ENCODE results near the gene FNDC8. TPM values are rescaled to one million over a fixed set of nuclear protein-coding genes. Genes with fewer than 3 reads are reported as not detected.

The FNDC8 gene
- under 1 TPM in 1 of 4 donors, not detected in 3; 0.04 TPM for polyA plus RNA-seq
- long read RNA-seq, donor 1: 0 reads
- long read RNA-seq, donor 2: 0 reads
- long read RNA-seq, donor 3: 0 reads
- long read RNA-seq, donor 4: 0 reads
- long read RNA-seq, donor 5: 0 reads
- long read RNA-seq, donor 6: 0 reads
- long read RNA-seq, donor 7: 0 reads
- long read RNA-seq, donor 8: 0 reads
- long read RNA-seq, donor 9: 0 reads
- long read RNA-seq, donor 10: 0 reads

- DNase-seq (no peak), FAIRE-seq (no peak)
- 93 to 100% (median 97%) methylated on average over 3 of the region's 3 CpGs for WGBS, 3 donors
Observed at GRCh38 chr17:35121315-35121714, at the start of gene FNDC8. TSS of gene FNDC8 (plus strand) at chr17:35121615. CDS start at chr17:35121694, 79 bp downstream.

DNA sequence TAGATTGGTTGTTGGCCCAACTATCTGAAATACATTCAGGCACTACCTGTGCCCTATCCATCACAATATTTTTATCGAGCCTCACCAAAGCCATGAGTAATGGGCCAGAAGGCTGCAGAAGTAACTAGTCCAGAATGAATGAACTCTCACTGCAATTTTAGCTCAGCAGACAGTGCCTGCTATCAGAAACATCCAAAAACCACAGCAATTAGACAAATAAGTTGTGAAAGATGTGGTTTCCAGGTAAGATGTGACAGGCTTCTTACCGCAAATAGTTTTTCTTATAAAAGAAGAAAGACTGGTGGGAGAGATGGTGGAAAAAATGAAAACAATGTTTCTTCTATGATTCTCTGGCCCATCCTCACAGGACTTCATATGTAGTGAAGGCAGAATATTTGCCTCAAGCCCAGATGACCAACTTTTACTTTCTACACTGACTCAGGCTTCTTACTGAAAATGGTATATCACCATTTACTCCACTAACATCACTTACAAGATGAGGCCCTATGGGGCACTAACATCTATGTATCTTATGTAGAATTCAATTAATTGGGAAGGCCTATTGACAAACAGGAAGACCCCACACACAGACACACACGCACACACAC lies 48.1 kb upstream of the FNDC8 start:
- Histone ChIP-seq H3K36me3 (ENCODE audit: control insufficient read depth in 3 of 3, insufficient read depth in 2 of 3, low read depth in 1 of 3, low read length in 3 of 3) (peaks cover 0 to 10% (median 3%) of the 10 kb centered on the region in 3 donors), H3K27ac (ENCODE audit: low read depth in 1 of 3, low read length in 2 of 3) (no peak overlapping the region), H3K4me1 (ENCODE audit: control insufficient read depth in 3 of 3, insufficient read depth in 2 of 3, low read depth in 1 of 3, low read length in 2 of 3) (peaks cover 13 to 28% (median 17%) of the 10 kb centered on the region in 3 donors), H3K9me3 (ENCODE audit: control insufficient read depth in 2 of 2, insufficient read depth in 1 of 2, low read depth in 1 of 2, low read length in 1 of 2) (no peaks in the 10 kb centered on the region), H3K4me3 (ENCODE audit: low read depth in 1 of 3, low read length in 3 of 3) (no peak overlapping the region), H3K27me3 (ENCODE audit: control insufficient read depth in 3 of 3, insufficient read depth in 3 of 3, low read length in 3 of 3) (no peaks in the 10 kb centered on the region)
- no peak for DNase-seq
- no peak for FAIRE-seq
- WGBS, 3 donors: 65 to 87% (median 79%) methylated on average over 3 of the region's 3 CpGs

More at GRCh38 chr17:35121315-35121714, at the start of gene FNDC8:
- Histone ChIP-seq H3K27me3 (ENCODE audit: control insufficient read depth in 3 of 3, insufficient read depth in 3 of 3, low read length in 3 of 3) (no peaks in the 10 kb centered on the region), H3K27ac (ENCODE audit: low read depth in 1 of 3, low read length in 2 of 3) (no peak within 1 kb of the TSS), H3K4me3 (ENCODE audit: low read depth in 1 of 3, low read length in 3 of 3) (no peak within 1 kb of the TSS), H3K9me3 (ENCODE audit: control insufficient read depth in 2 of 2, insufficient read depth in 1 of 2, low read depth in 1 of 2, low read length in 1 of 2) (no peaks in the 10 kb centered on the region), H3K4me1 (ENCODE audit: control insufficient read depth in 3 of 3, insufficient read depth in 2 of 3, low read depth in 1 of 3, low read length in 2 of 3) (peaks cover 0 to 4% (median 3%) of the 10 kb centered on the region in 3 donors), H3K36me3 (ENCODE audit: control insufficient read depth in 3 of 3, insufficient read depth in 2 of 3, low read depth in 1 of 3, low read length in 3 of 3) (peaks cover 0 to 4% (median 0%) of the 10 kb centered on the region in 3 donors)

GRCh38 chr17:35073991-35074627 lies 47.3 kb upstream of the FNDC8 start:
- Histone ChIP-seq H3K4me3 (ENCODE audit: low read depth in 1 of 3, low read length in 3 of 3) (no peak overlapping the region), H3K36me3 (ENCODE audit: control insufficient read depth in 3 of 3, insufficient read depth in 2 of 3, low read depth in 1 of 3, low read length in 3 of 3) (peaks cover 0 to 14% (median 3%) of the 10 kb centered on the region in 3 donors), H3K9me3 (ENCODE audit: control insufficient read depth in 2 of 2, insufficient read depth in 1 of 2, low read depth in 1 of 2, low read length in 1 of 2) (no peaks in the 10 kb centered on the region), H3K27ac (ENCODE audit: low read depth in 1 of 3, low read length in 2 of 3) (peak overlapping the region in 1 of 3 donors; percentile 27), H3K27me3 (ENCODE audit: control insufficient read depth in 3 of 3, insufficient read depth in 3 of 3, low read length in 3 of 3) (no peaks in the 10 kb centered on the region), H3K4me1 (ENCODE audit: control insufficient read depth in 3 of 3, insufficient read depth in 2 of 3, low read depth in 1 of 3, low read length in 2 of 3) (peaks cover 12 to 27% (median 13%) of the 10 kb centered on the region in 3 donors)
- FAIRE-seq (no peak), DNase-seq (no peak)
- WGBS, 3 donors: 16 to 55% (median 26%) methylated on average over 5 of the region's 5 CpGs

GRCh38 chr17:35074711-35075707 lies 46.4 kb upstream of the FNDC8 start:
- no peak overlapping the region for H3K4me3 ChIP-seq (ENCODE audit: low read depth in 1 of 3, low read length in 3 of 3)
- WGBS, 3 donors: 22 to 56% (median 30%) methylated on average over 2 of the region's 2 CpGs
- H3K9me3 ChIP-seq (ENCODE audit: control insufficient read depth in 2 of 2, insufficient read depth in 1 of 2, low read depth in 1 of 2, low read length in 1 of 2): no peaks in the 10 kb centered on the region
- no peak for FAIRE-seq
- peaks cover 0 to 13% (median 2%) of the 10 kb centered on the region in 3 donors for H3K36me3 ChIP-seq (ENCODE audit: control insufficient read depth in 3 of 3, insufficient read depth in 2 of 3, low read depth in 1 of 3, low read length in 3 of 3)
- H3K27ac ChIP-seq (ENCODE audit: low read depth in 1 of 3, low read length in 2 of 3): peak overlapping the region in 1 of 3 donors; percentile 27
- no peaks in the 10 kb centered on the region for H3K27me3 ChIP-seq (ENCODE audit: control insufficient read depth in 3 of 3, insufficient read depth in 3 of 3, low read length in 3 of 3)
- DNase-seq: peak; percentile 57
- peaks cover 11 to 27% (median 12%) of the 10 kb centered on the region in 3 donors for H3K4me1 ChIP-seq (ENCODE audit: control insufficient read depth in 3 of 3, insufficient read depth in 2 of 3, low read depth in 1 of 3, low read length in 2 of 3)

GRCh38 chr17:35076874-35077273 lies 44.5 kb upstream of the FNDC8 start:
- Histone ChIP-seq H3K4me3 (ENCODE audit: low read depth in 1 of 3, low read length in 3 of 3) (no peak overlapping the region), H3K27me3 (ENCODE audit: control insufficient read depth in 3 of 3, insufficient read depth in 3 of 3, low read length in 3 of 3) (no peaks in the 10 kb centered on the region), H3K36me3 (ENCODE audit: control insufficient read depth in 3 of 3, insufficient read depth in 2 of 3, low read depth in 1 of 3, low read length in 3 of 3) (peaks cover 0 to 5% (median 0%) of the 10 kb centered on the region in 3 donors), H3K27ac (ENCODE audit: low read depth in 1 of 3, low read length in 2 of 3) (peak overlapping the region in 1 of 3 donors; percentile 41), H3K9me3 (ENCODE audit: control insufficient read depth in 2 of 2, insufficient read depth in 1 of 2, low read depth in 1 of 2, low read length in 1 of 2) (no peaks in the 10 kb centered on the region), H3K4me1 (ENCODE audit: control insufficient read depth in 3 of 3, insufficient read depth in 2 of 3, low read depth in 1 of 3, low read length in 2 of 3) (peaks cover 12 to 26% (median 14%) of the 10 kb centered on the region in 3 donors)
- WGBS, 3 donors: 81 to 89% (median 84%) methylated on average over 1 of the region's 1 CpG
- no peak for DNase-seq
- FAIRE-seq: no peak

GRCh38 chr17:35079547-35080423 lies 41.6 kb upstream of the FNDC8 start:
- WGBS, 3 donors: 97 to 100% (median 100%) methylated on average over 1 of the region's 1 CpG
- DNase-seq: peak; percentile 67
- no peak overlapping the region for H3K4me3 ChIP-seq (ENCODE audit: low read depth in 1 of 3, low read length in 3 of 3)
- no peaks in the 10 kb centered on the region for H3K9me3 ChIP-seq (ENCODE audit: control insufficient read depth in 2 of 2, insufficient read depth in 1 of 2, low read depth in 1 of 2, low read length in 1 of 2)
- H3K36me3 ChIP-seq (ENCODE audit: control insufficient read depth in 3 of 3, insufficient read depth in 2 of 3, low read depth in 1 of 3, low read length in 3 of 3): peaks cover 0 to 11% (median 0%) of the 10 kb centered on the region in 3 donors
- FAIRE-seq: no peak
- peak overlapping the region in 1 of 3 donors; percentile 10 for H3K27ac ChIP-seq (ENCODE audit: low read depth in 1 of 3, low read length in 2 of 3)
- H3K4me1 ChIP-seq (ENCODE audit: control insufficient read depth in 3 of 3, insufficient read depth in 2 of 3, low read depth in 1 of 3, low read length in 2 of 3): peaks cover 5 to 34% (median 9%) of the 10 kb centered on the region in 3 donors
- no peaks in the 10 kb centered on the region for H3K27me3 ChIP-seq (ENCODE audit: control insufficient read depth in 3 of 3, insufficient read depth in 3 of 3, low read length in 3 of 3)

GRCh38 chr17:35080536-35080935 lies 40.9 kb upstream of the FNDC8 start:
- Histone ChIP-seq H3K27me3 (ENCODE audit: control insufficient read depth in 3 of 3, insufficient read depth in 3 of 3, low read length in 3 of 3) (no peaks in the 10 kb centered on the region), H3K4me1 (ENCODE audit: control insufficient read depth in 3 of 3, insufficient read depth in 2 of 3, low read depth in 1 of 3, low read length in 2 of 3) (peaks cover 2 to 34% (median 9%) of the 10 kb centered on the region in 3 donors), H3K4me3 (ENCODE audit: low read depth in 1 of 3, low read length in 3 of 3) (no peak overlapping the region), H3K27ac (ENCODE audit: low read depth in 1 of 3, low read length in 2 of 3) (no peak overlapping the region), H3K9me3 (ENCODE audit: control insufficient read depth in 2 of 2, insufficient read depth in 1 of 2, low read depth in 1 of 2, low read length in 1 of 2) (no peaks in the 10 kb centered on the region), H3K36me3 (ENCODE audit: control insufficient read depth in 3 of 3, insufficient read depth in 2 of 3, low read depth in 1 of 3, low read length in 3 of 3) (peaks cover 0 to 11% (median 0%) of the 10 kb centered on the region in 3 donors)
- FAIRE-seq: no peak
- WGBS, 3 donors: 48 to 67% (median 58%) methylated on average over 1 of the region's 1 CpG
- DNase-seq: no peak

All from small intestine (tissue), 16 donors.